OCI-LY7 (cell line): ENCODE results near the gene IQSEC1. TPM values are rescaled to one million over a fixed set of nuclear protein-coding genes. Genes with fewer than 3 reads are reported as not detected.
A peak's percentile ranks its signal among the peaks of the same experiment; 100 is the strongest.

Experiments used
- BruUV-seq: library from RNA; stranded (reverse); fragments of 400-500 nt; replicated peaks from 2 replicates; lab custom pipeline; 2021; lab: Mats Ljungman, UMichigan
- CTCF ChIA-PET: fragments of 300-600 bp; sonication (Branson Sonifier 250); formaldehyde crosslinking; loops from one replicate; lab custom pipeline; 2022; ENCODE audit warnings: antibody characterized with exemption; ENCODE audit not compliant: unreplicated experiment; lab: Charles Lee
- POLR2A ChIA-PET: fragments of 300-600 bp; sonication (Branson Sonifier 250); formaldehyde crosslinking; loops from one replicate; lab custom pipeline; 2022; ENCODE audit warnings: antibody characterized with exemption; lab: Charles Lee
- DNase-seq: peaks from one replicate; pipeline ENCODE4 v3.0.0-alpha.2; 2015; ENCODE audit warnings: low spot score
- H2AFZ ChIP-seq: fragments of 200-600 bp; sonication (generic), shearing (Covaris generic); 2 replicates; pipeline ENCODE4 v1.6.1; 2014; ENCODE audit warnings: mild to moderate bottlenecking, antibody characterized with exemption, low read length, moderate library complexity
- H3K27ac ChIP-seq: fragments of 200-600 bp; sonication (generic); 2 replicates; pipeline ENCODE4 v1.5.1; 2014; ENCODE audit warnings: mixed run types, low read depth, mild to moderate bottlenecking, moderate library complexity, low read length, inconsistent platforms; ENCODE audit not compliant: poor library complexity, severe bottlenecking
- H3K36me3 ChIP-seq: fragments of 200-600 bp; sonication (generic); 2 replicates; pipeline ENCODE4 v1.6.1; 2014; ENCODE audit warnings: mild to moderate bottlenecking, antibody characterized with exemption, low read length, moderate library complexity, mixed read lengths; ENCODE audit not compliant: insufficient read depth
- H3K4me1 ChIP-seq: fragments of 200-600 bp; sonication (generic); 2 replicates; pipeline ENCODE4 v1.5.1; 2014; ENCODE audit warnings: mild to moderate bottlenecking, low read length; ENCODE audit not compliant: insufficient read depth, poor library complexity, severe bottlenecking
- H3K4me2 ChIP-seq: fragments of 200-600 bp; sonication (generic); 2 replicates; pipeline ENCODE4 v1.6.1; 2014; ENCODE audit warnings: mild to moderate bottlenecking, low read length
- H3K4me3 ChIP-seq: fragments of 200-600 bp; sonication (generic); 2 replicates; pipeline ENCODE4 v1.5.1; 2014; ENCODE audit warnings: mild to moderate bottlenecking, low read depth, low read length; ENCODE audit not compliant: poor library complexity, severe bottlenecking
- H3K79me2 ChIP-seq: fragments of 200-600 bp; sonication (generic); 2 replicates; pipeline ENCODE4 v1.6.1; 2016; ENCODE audit warnings: low read depth, mild to moderate bottlenecking, low read length, moderate library complexity, mixed read lengths; ENCODE audit not compliant: insufficient read depth
- H3K9me2 ChIP-seq: fragments of 200-600 bp; sonication (generic); 2 replicates; pipeline ENCODE4 v1.6.1; 2016; ENCODE audit warnings: mild to moderate bottlenecking, low read length, mixed read lengths; ENCODE audit not compliant: insufficient read depth
- H3K9me3 ChIP-seq: fragments of 200-600 bp; sonication (generic); 2 replicates; pipeline ENCODE4 v1.6.1; 2014; ENCODE audit warnings: mild to moderate bottlenecking, mixed run types, low read length, mixed read lengths
- H4K20me1 ChIP-seq: fragments of 200-600 bp; sonication (generic); 2 replicates; pipeline ENCODE4 v1.6.1; 2014; ENCODE audit warnings: mild to moderate bottlenecking, antibody characterized with exemption, low read length, moderate library complexity, mixed read lengths; ENCODE audit not compliant: insufficient read depth
- EZH2phosphoT487 ChIP-seq: fragments of 200-600 bp; sonication (generic); IDR thresholded peaks from 2 replicates; pipeline ENCODE4 v1.6.1; 2018; ENCODE audit warnings: low read depth, borderline replicate concordance, mild to moderate bottlenecking, mixed run types, antibody characterized with exemption, low read length, moderate library complexity, mixed read lengths
- intact Hi-C: fragments of 100-400 bp; cut with micrococcal nuclease; formaldehyde crosslinking; loops from one replicate; pipeline ENCODE4 v1.10.0; 2022; ENCODE audit not compliant: unreplicated experiment
- total RNA-seq, 2 experiments: library from RNA; depleted of rRNA in 1 of 2; stranded (reverse); fragments of >200 nt in 1 of 2; shearing (Covaris generic) in 1 of 2; gene quantifications; 2 replicates each; pipeline ENCODE4 v1.2.3, GENCODE V29; 2014 to 2022
- TF ChIP-seq, protein P1 (sequence below): fragments of 200-600 bp; sonication (generic); conservative IDR thresholded peaks from 2 replicates; pipeline ENCODE4 v1.5.1; 2014; ENCODE audit warnings: mild to moderate bottlenecking, antibody characterized with exemption, low read length, moderate library complexity, mixed read lengths

Gene IQSEC1
- total RNA-seq, 2 experiments from 2014 or later: 25.2 to 70.1 TPM

GRCh38 chr3:12981306-12982275 lies 91.6 kb downstream of the IQSEC1 start:
- DNase-seq: peak; percentile 59
- BruUV-seq: no TSS peak
- H3K9me3 ChIP-seq: no peaks in the 10 kb centered on the region
- H4K20me1 ChIP-seq: peaks cover 9% of the 10 kb centered on the region
- peaks cover 34% of the 10 kb centered on the region for H3K4me1 ChIP-seq
- H2AFZ ChIP-seq: no peak overlapping the region
- H3K27ac ChIP-seq: peak overlapping the region; percentile 28
- intact Hi-C loops: loop anchor here (5.0 kb wide), 1 partner anchor 79 kb away; no protein-coding TSS in a partner anchor
- no peak overlapping the region for H3K4me3 ChIP-seq
- H3K36me3 ChIP-seq: peaks cover 5% of the 10 kb centered on the region; the same call in 1 of the 2 replicates
- no peak for TF ChIP-seq EZH2phosphoT487
- TF ChIP-seq, protein P1, sequence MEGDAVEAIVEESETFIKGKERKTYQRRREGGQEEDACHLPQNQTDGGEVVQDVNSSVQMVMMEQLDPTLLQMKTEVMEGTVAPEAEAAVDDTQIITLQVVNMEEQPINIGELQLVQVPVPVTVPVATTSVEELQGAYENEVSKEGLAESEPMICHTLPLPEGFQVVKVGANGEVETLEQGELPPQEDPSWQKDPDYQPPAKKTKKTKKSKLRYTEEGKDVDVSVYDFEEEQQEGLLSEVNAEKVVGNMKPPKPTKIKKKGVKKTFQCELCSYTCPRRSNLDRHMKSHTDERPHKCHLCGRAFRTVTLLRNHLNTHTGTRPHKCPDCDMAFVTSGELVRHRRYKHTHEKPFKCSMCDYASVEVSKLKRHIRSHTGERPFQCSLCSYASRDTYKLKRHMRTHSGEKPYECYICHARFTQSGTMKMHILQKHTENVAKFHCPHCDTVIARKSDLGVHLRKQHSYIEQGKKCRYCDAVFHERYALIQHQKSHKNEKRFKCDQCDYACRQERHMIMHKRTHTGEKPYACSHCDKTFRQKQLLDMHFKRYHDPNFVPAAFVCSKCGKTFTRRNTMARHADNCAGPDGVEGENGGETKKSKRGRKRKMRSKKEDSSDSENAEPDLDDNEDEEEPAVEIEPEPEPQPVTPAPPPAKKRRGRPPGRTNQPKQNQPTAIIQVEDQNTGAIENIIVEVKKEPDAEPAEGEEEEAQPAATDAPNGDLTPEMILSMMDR: no peak
- H3K79me2 ChIP-seq: peaks cover 25% of the 10 kb centered on the region; the same call in 1 of the 2 replicates
- POLR2A ChIA-PET: interaction anchor here (0.7 to 1.1 kb wide), 5 partner anchors 8 to 102 kb away, joined by 3 to 4 read pairs (median 3); no protein-coding TSS in a partner anchor
- peak overlapping the region; percentile 44 for H3K4me2 ChIP-seq
- H3K9me2 ChIP-seq: no peaks in the 10 kb centered on the region
- CTCF ChIA-PET: interaction anchor here (0.6 to 1.0 kb wide), 2 partner anchors 41 to 172 kb away, joined by 3 read pairs; no protein-coding TSS in a partner anchor

- H3K4me1 ChIP-seq: peaks cover 34% of the 10 kb centered on the region
- TF ChIP-seq EZH2phosphoT487: no peak
- TF ChIP-seq, protein P1: no peak
- peaks cover 13% of the 10 kb centered on the region for H4K20me1 ChIP-seq
- H3K9me3 ChIP-seq: no peaks in the 10 kb centered on the region
- POLR2A ChIA-PET: interaction anchor here (0.7 kb wide), 2 partner anchors 15 to 34 kb away, joined by 3 read pairs; no protein-coding TSS in a partner anchor
- H3K4me3 ChIP-seq: no peak overlapping the region
- no TSS peak for BruUV-seq
- no peak overlapping the region for H2AFZ ChIP-seq
- no peak overlapping the region for H3K4me2 ChIP-seq
- peaks cover 22% of the 10 kb centered on the region; the same call in 1 of the 2 replicates for H3K79me2 ChIP-seq
- H3K9me2 ChIP-seq: no peaks in the 10 kb centered on the region
- H3K36me3 ChIP-seq: peaks cover 5% of the 10 kb centered on the region; the same call in 1 of the 2 replicates
- intact Hi-C loops: loop anchor here (5.0 kb wide), 1 partner anchor 78 kb away; no protein-coding TSS in a partner anchor
- H3K27ac ChIP-seq: no peak overlapping the region
- DNase-seq: no peak
- CTCF ChIA-PET: interaction anchor here (0.6 kb wide), 1 partner anchor 8 kb away, joined by 3 read pairs; no protein-coding TSS in a partner anchor
These were observed 92.5 kb downstream of the IQSEC1 start for GRCh38 chr3:12980596-12981290.
